HG03457 (cell line): Measurements from ENCODE around the gene CHML.

ENCODE experiments used
- ATAC-seq: cut with Tn5 transposase; IDR thresholded peaks from one replicate; pipeline ENCODE4 v1.9.1; 2021; ENCODE audit warnings: moderate number of reproducible peaks; ENCODE audit not compliant: unreplicated experiment

CHML gene

GRCh38 chr1:241646201-241646600, 6.0 kb upstream of the CHML start:
- ATAC-seq: no peak

GRCh38 chr1:241645199-241645598, 5.0 kb upstream of the CHML start:
- ATAC-seq: no peak

- ATAC-seq: no peak
Measured at GRCh38 chr1:241644259-241644658, 4.1 kb upstream of the CHML start.

- no peak for ATAC-seq
Measured at GRCh38 chr1:241642593-241642944, 2.4 kb upstream of the CHML start.

GRCh38 chr1:241641773-241642592, 1.8 kb upstream of the CHML start:
- no peak for ATAC-seq

- ATAC-seq: no peak
Measured at GRCh38 chr1:241640867-241641622, 876 bp upstream of the CHML start.

- ATAC-seq: peak; percentile 43
Measured at GRCh38 chr1:241639623-241640148, 483 bp downstream of the CHML start.

GRCh38 chr1:241638909-241639622, 1.1 kb downstream of the CHML start:
- ATAC-seq: no peak

- ATAC-seq: no peak
Measured at GRCh38 chr1:241638099-241638682, 2.0 kb downstream of the CHML start.

GRCh38 chr1:241637604-241638003, 2.6 kb downstream of the CHML start:
- ATAC-seq: no peak

GRCh38 chr1:241637046-241637590, 3.1 kb downstream of the CHML start:
- no peak for ATAC-seq

- ATAC-seq: no peak
Measured at GRCh38 chr1:241636291-241636690, 3.9 kb downstream of the CHML start.

- no peak for ATAC-seq
Measured at GRCh38 chr1:241635556-241636152, 4.5 kb downstream of the CHML start.

GRCh38 chr1:241632987-241633386, 7.2 kb downstream of the CHML start:
- ATAC-seq: no peak

GRCh38 chr1:241631674-241632073, 8.5 kb downstream of the CHML start:
- ATAC-seq: no peak

GRCh38 chr1:241630899-241631298, 9.3 kb downstream of the CHML start:
- no peak for ATAC-seq

GRCh38 chr1:241630476-241630875, 9.7 kb downstream of the CHML start:
- no peak for ATAC-seq

- no peak for ATAC-seq
Measured at GRCh38 chr1:241630005-241630404, 10.2 kb downstream of the CHML start.

- ATAC-seq: no peak
Measured at GRCh38 chr1:241627453-241628259, 12.5 kb downstream of the CHML start.

- ATAC-seq: no peak
Measured at GRCh38 chr1:241624935-241625334, 15.2 kb downstream of the CHML start.
